ENCODE data around the gene ALG12. TPM values are rescaled to one million over a fixed set of nuclear protein-coding genes. Genes with fewer than 3 reads are reported as not detected.

The ALG12 gene
- total RNA-seq, 1 donor, result 18.8 TPM

GRCh38 chr22:49966041-49966773 lies 48.0 kb upstream of the ALG12 start:
- Histone ChIP-seq H2AFZ (ENCODE audit: low read length) (no peak overlapping the region), H3K4me1 (ENCODE audit: insufficient read depth, low read length) (peaks cover 32% of the 10 kb centered on the region), H3K4me3 (ENCODE audit: insufficient read depth, low read length) (no peak overlapping the region), H3K9me3 (ENCODE audit: low read depth, low read length) (no peaks in the 10 kb centered on the region), H4K20me1 (ENCODE audit: insufficient read depth, low read length) (peaks cover 13% of the 10 kb centered on the region), H3K4me2 (ENCODE audit: insufficient read depth, low read length) (no peak overlapping the region), H3K27me3 (ENCODE audit: insufficient read depth, low read length) (no peaks in the 10 kb centered on the region), H3K36me3 (ENCODE audit: insufficient read depth, low read length) (peaks cover 14% of the 10 kb centered on the region), H3K27ac (ENCODE audit: low read depth, low read length) (no peak overlapping the region), H3K79me2 (ENCODE audit: insufficient read depth, low read length) (peaks cover 37% of the 10 kb centered on the region)
- TF ChIP-seq CTCF (IDR thresholded peaks at IDR 0.05; ENCODE audit: extremely low read depth, low read depth, low read length), result no peak
- peak; percentile 74 for DNase-seq (ENCODE audit: insufficient read length, low spot score, missing footprints)

GRCh38 chr22:49965091-49966040 lies 47.1 kb upstream of the ALG12 start:
- no peaks in the 10 kb centered on the region for H3K9me3 ChIP-seq (ENCODE audit: low read depth, low read length)
- H3K4me1 ChIP-seq (ENCODE audit: insufficient read depth, low read length), result peaks cover 27% of the 10 kb centered on the region
- H3K36me3 ChIP-seq (ENCODE audit: insufficient read depth, low read length), result peaks cover 14% of the 10 kb centered on the region
- TF ChIP-seq CTCF (IDR thresholded peaks at IDR 0.05; ENCODE audit: extremely low read depth, low read depth, low read length), result no peak
- no peak overlapping the region for H3K4me3 ChIP-seq (ENCODE audit: insufficient read depth, low read length)
- H3K27me3 ChIP-seq (ENCODE audit: insufficient read depth, low read length), result no peaks in the 10 kb centered on the region
- no peak overlapping the region for H3K4me2 ChIP-seq (ENCODE audit: insufficient read depth, low read length)
- peaks cover 37% of the 10 kb centered on the region for H3K79me2 ChIP-seq (ENCODE audit: insufficient read depth, low read length)
- H2AFZ ChIP-seq (ENCODE audit: low read length), result no peak overlapping the region
- H3K27ac ChIP-seq (ENCODE audit: low read depth, low read length), result no peak overlapping the region
- DNase-seq (ENCODE audit: insufficient read length, low spot score, missing footprints), result peak; percentile 84
- peaks cover 13% of the 10 kb centered on the region for H4K20me1 ChIP-seq (ENCODE audit: insufficient read depth, low read length)

- H3K27me3 ChIP-seq (ENCODE audit: insufficient read depth, low read length), result no peaks in the 10 kb centered on the region
- no peak overlapping the region for H3K4me3 ChIP-seq (ENCODE audit: insufficient read depth, low read length)
- no peak overlapping the region for H3K27ac ChIP-seq (ENCODE audit: low read depth, low read length)
- H3K79me2 ChIP-seq (ENCODE audit: insufficient read depth, low read length), result peaks cover 37% of the 10 kb centered on the region
- no peak for TF ChIP-seq CTCF (IDR thresholded peaks at IDR 0.05; ENCODE audit: extremely low read depth, low read depth, low read length)
- peak; percentile 81 for DNase-seq (ENCODE audit: insufficient read length, low spot score, missing footprints)
- peaks cover 30% of the 10 kb centered on the region for H3K4me1 ChIP-seq (ENCODE audit: insufficient read depth, low read length)
- no peak overlapping the region for H2AFZ ChIP-seq (ENCODE audit: low read length)
- H3K4me2 ChIP-seq (ENCODE audit: insufficient read depth, low read length), result no peak overlapping the region
- no peaks in the 10 kb centered on the region for H3K9me3 ChIP-seq (ENCODE audit: low read depth, low read length)
- peaks cover 13% of the 10 kb centered on the region for H4K20me1 ChIP-seq (ENCODE audit: insufficient read depth, low read length)
- peaks cover 14% of the 10 kb centered on the region for H3K36me3 ChIP-seq (ENCODE audit: insufficient read depth, low read length)
Observed at GRCh38 chr22:49964136-49965090, 46.2 kb upstream of the ALG12 start.

All from osteoblast (primary cell).